ENCODE results near the gene COLEC11. TPM values are rescaled to one million over a fixed set of nuclear protein-coding genes. Genes with fewer than 3 reads are reported as not detected.
A peak's percentile ranks its signal among the peaks of the same experiment; 100 is the strongest.

The COLEC11 gene
- total and polyA plus RNA-seq, 2 of the 13 experiments (the other 11 are each of a cell fraction or from before 2014, with no cell fraction given) = 1.5 to 3.0 TPM

GRCh38 chr2:3659447-3660432 lies 64.8 kb downstream of the COLEC11 start:
- H3K27ac ChIP-seq (ENCODE audit: extremely low read length, insufficient read depth, low read length) = peak overlapping the region; percentile 15
- TF ChIP-seq ZNF570 (CRISPR knock-in tag; IDR thresholded peaks at IDR 0.05; ENCODE audit: borderline replicate concordance) = no peak
- TF ChIP-seq IRF2 (CRISPR knock-in tag; IDR thresholded peaks at IDR 0.05) = no peak
- TF ChIP-seq NR0B2 (CRISPR knock-in tag; IDR thresholded peaks at IDR 0.05) = no peak
- TF ChIP-seq KDM5B (CRISPR knock-in tag; IDR thresholded peaks at IDR 0.05; ENCODE audit: borderline replicate concordance) = no peak
- TF ChIP-seq ZNF639 (CRISPR knock-in tag; conservative IDR thresholded peaks at IDR 0.05) = no peak
- no peak for TF ChIP-seq ZBTB7A (CRISPR knock-in tag; IDR thresholded peaks at IDR 0.05)
- no peak for TF ChIP-seq ZNF17 (CRISPR knock-in tag; IDR thresholded peaks at IDR 0.05)
- TF ChIP-seq SSRP1 (CRISPR knock-in tag; IDR thresholded peaks at IDR 0.05) = no peak
- no peak for TF ChIP-seq ZNF432 (CRISPR knock-in tag; IDR thresholded peaks at IDR 0.05; ENCODE audit: borderline replicate concordance)
- no peak for TF ChIP-seq ONECUT2 (CRISPR knock-in tag; IDR thresholded peaks at IDR 0.05)
- no peak for TF ChIP-seq ATF3 (CRISPR knock-in tag; IDR thresholded peaks at IDR 0.05)
- TF ChIP-seq ZNF644 (CRISPR knock-in tag; IDR thresholded peaks at IDR 0.05; ENCODE audit: low read depth) = no peak; the same call in 1 of the 2 replicates
- TF ChIP-seq CAMTA2 (CRISPR knock-in tag; IDR thresholded peaks at IDR 0.05; ENCODE audit: borderline replicate concordance) = no peak
- TF ChIP-seq TP53 (CRISPR knock-in tag; conservative IDR thresholded peaks at IDR 0.05) = no peak
- TF ChIP-seq STAT6 (CRISPR knock-in tag; IDR thresholded peaks at IDR 0.05; ENCODE audit: borderline replicate concordance) = no peak
- TF ChIP-seq NCOA1 (CRISPR knock-in tag; IDR thresholded peaks at IDR 0.05) = 0 out of 2 replicates have a peak, but pooled peaks have one; percentile 46
- TF ChIP-seq ZNF850 (CRISPR knock-in tag; conservative IDR thresholded peaks at IDR 0.05) = no peak
- TF ChIP-seq ZNF747 (CRISPR knock-in tag; IDR thresholded peaks at IDR 0.05; ENCODE audit: borderline replicate concordance) = 0 out of 2 replicates have a peak, but pooled peaks have one; percentile 38
- TF ChIP-seq ZNF232 (CRISPR knock-in tag; IDR thresholded peaks at IDR 0.05; ENCODE audit: borderline replicate concordance) = no peak
- no peak for TF ChIP-seq XBP1 (CRISPR knock-in tag; IDR thresholded peaks at IDR 0.05)

More at GRCh38 chr2:3659447-3660432, 64.8 kb downstream of the COLEC11 start:
- Histone ChIP-seq H3K4me3 (replicated peaks in 1 of 3; ENCODE audit: insufficient read depth in 1 of 3, low read depth in 2 of 3, low read length in 3 of 3) (peak overlapping the region; percentile 33 to 56 (median 41); a peak in 5 of 6 replicates), H3K9me3 (ENCODE audit: low read length) (no peaks in the 10 kb centered on the region), H3K9ac (ENCODE audit: insufficient read depth, low read depth, low read length) (peak overlapping the region; percentile 53), H2AFZ (ENCODE audit: low read length) (peak overlapping the region; percentile 20), H4K20me1 (ENCODE audit: insufficient read depth, low read length) (no peaks in the 10 kb centered on the region), H3K4me2 (ENCODE audit: low read depth, low read length) (peak overlapping the region; percentile 89), H3K79me2 (ENCODE audit: insufficient read depth, low read length) (no peaks in the 10 kb centered on the region), H3K27me3 (ENCODE audit: control insufficient read depth in 1 of 2, insufficient read depth in 2 of 2, low read length in 2 of 2) (peaks cover 0 to 10% of the 10 kb centered on the region in 2 experiments; a peak in 2 of 5 replicates), H3K36me3 (replicated peaks in 1 of 2; ENCODE audit: control insufficient read depth in 1 of 2, insufficient read depth in 2 of 2, low read length in 2 of 2) (no peaks in the 10 kb centered on the region), H3K4me1 (ENCODE audit: insufficient read depth, low read length) (peaks cover 66% of the 10 kb centered on the region)
- peak; percentile 47 for DNase-seq (ENCODE audit: low spot score)
- POLR2A ChIA-PET = interaction anchor here (0.7 to 1.5 kb wide), 6 partner anchors 8 to 282 kb away, joined by 3 to 5 read pairs (median 3); partner anchors contain the start of genes EIPR1 and RNASEH1
- BruUV-seq (replicated peaks) = TSS peak; percentile 52
- intact Hi-C loops (cut with micrococcal nuclease; ENCODE audit: unreplicated experiment) (loop anchor here (5.0 to 10.0 kb wide), 2 partner anchors 282 to 355 kb away; partner anchors contain the start of genes EIPR1 and TRAPPC12), in situ Hi-C loops (cut with HindIII; ENCODE audit: extremely low pct_ligation_motif_present, low pct_unique_long_range_greater_than_20kb) (no loop called here)
- FAIRE-seq = peak; percentile 83
- CTCF ChIA-PET (ENCODE audit: low intra/inter-chr PET ratio, low total read pairs) = no interaction called here
- peak; percentile 56 for ATAC-seq
- WGBS (ENCODE audit: low lambda C conversion rate) = 36% methylated on average over 26 of the region's 26 CpGs
